ENCODE data around the gene DCANP1.

Gene DCANP1

DNA sequence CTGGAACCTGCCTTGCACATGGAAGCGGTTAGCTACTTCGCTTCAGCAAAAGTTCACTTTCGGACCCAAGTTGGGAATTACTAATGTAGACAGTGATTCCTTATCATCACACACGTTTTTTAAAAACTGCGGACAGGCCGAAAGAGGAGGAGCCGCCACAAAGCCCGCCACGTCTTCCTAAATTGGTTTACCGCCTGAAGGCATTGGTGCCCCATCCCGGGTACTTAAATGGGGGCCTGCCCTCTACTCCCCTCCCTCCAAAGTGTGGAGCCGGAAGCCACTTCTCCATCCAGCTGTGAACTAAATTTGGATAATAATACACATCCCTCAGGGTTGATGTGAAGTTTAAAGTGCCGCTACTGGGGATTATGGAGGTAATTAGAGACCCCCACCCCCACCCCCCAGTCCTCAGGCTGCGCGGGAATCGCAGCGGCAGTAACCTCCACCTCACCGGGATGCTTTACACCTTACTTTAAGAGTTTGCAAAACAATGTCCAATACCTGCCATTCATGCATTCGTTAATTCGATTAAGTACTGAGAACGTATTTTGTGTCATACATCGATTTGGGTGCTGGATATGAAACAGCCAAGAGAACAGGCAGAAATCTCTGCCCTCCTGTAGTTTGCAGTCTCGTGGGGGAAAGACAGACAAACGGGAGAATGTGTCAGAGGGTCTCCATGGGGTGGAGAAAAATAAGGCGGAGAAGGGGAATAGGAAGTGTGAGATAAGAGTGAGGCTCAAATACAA lies 47.2 kb downstream of the DCANP1 start:
- no peak for DNase-seq
- in situ Hi-C loops (cut with HindIII; ENCODE audit: low pct_ligation_motif_present, low pct_unique_long_range_greater_than_20kb, low sequenced_read_pairs) = no loop called here

DNA sequence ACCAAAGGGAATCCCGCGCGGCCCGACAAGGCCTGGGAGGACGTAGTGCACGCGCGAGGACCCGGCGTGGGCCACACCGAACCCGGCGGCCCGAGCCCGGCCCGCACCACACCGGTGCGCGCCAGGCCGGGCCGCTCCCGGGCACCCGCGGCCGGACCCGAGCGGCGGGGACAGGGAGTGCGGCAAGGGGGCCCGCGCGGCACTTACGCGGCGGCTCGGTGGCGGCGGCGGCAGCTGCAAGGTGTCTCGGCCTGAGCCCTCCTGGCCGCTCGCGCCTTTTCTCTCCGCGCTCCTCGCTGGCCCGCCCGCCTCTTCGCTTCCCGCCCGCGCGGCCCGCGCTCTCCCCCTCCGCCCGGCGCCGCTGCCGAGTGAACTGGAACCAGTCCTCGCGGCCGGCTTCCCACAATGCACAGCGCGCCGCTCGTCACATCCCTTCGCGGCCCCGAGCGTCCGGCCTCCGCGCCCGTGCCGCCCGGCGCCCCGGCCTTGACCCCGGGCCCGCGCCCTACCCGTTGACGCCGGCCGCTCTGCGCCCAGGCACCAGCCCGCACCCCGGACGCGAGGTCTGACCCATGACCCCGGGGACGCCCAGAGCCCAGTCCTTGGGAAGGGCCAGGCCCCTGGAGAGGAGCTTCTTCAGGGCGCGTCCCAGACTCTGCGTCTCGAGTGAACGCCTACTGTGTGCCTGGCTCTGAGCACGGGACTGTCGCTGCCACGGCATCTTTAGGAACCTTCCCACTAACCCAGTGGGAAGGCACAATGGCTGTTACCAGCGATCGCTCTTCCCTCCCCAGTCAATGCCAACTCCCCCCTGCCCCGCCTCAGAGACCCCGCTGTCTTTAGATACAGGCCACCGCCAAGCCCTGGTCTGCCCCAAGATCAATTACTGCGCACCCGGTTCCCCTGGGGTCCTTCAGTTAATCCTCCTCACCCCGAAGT lies 48.0 kb downstream of the DCANP1 start, which contains the start of gene MACROH2A1:
MACROH2A1 (minus strand) TSS at position 377 of the 939 bp plus-strand sequence. CDS start 10,138 bp downstream, outside the sequence.
- in situ Hi-C loops (cut with HindIII; ENCODE audit: low pct_ligation_motif_present, low pct_unique_long_range_greater_than_20kb, low sequenced_read_pairs) = no loop called here
- peak; percentile 84 for DNase-seq

DNA sequence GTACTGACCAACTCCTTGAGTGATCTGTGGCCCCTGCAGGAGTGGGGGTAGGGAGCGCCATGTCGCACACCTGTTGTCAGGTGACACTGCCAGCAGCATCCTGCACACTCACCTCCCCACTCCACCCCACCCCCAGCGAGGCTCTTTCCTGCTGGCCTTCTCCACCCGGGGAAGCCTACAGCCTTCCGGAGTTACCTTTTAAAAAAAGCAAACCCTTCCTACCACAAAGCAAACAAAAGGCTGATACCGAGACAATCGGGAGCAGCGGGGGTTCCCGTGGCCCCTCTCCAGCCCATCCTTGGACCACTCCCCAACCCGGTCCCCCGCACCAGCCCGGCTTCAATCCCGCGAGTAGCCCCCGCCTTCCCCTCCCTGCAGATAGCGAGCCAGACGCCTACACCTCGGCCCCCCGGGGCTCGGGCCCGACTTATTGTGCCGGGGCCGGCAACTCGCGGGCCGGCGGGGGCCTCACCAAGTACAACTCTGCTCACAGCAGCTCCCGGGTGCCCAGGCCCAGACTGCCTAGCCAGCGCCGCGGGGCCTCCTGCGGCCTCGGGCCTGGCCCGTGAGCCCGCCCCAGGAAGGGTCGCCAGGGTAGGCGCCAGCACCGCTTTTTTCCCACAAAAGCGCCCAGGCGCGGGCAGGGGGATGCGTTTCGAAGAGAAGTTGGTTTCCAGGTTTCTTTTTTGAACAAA lies 48.8 kb downstream of the DCANP1 start:
- peak; percentile 25 for DNase-seq
- in situ Hi-C loops (cut with HindIII; ENCODE audit: low pct_ligation_motif_present, low pct_unique_long_range_greater_than_20kb, low sequenced_read_pairs) = no loop called here

DNA sequence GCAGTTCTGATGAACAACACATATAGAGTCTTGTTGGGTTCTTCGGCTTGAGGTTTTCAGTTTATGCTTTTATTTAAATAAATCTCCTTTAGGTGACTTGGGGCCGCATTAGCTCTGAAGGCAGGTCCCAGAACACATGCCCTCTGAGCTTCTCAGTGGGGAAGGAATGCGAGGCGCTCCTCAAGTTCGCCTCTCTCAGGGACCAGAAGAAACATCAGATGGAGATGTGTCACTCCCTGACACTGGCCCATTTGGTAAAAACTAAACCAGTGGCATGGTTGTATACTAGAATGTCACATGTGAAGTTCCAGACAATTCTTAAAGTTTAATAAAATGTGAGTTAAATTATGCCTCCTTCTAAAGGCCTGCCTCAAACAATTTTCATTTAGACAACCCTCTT lies 50.1 kb downstream of the DCANP1 start:
- in situ Hi-C loops (cut with HindIII; ENCODE audit: low pct_ligation_motif_present, low pct_unique_long_range_greater_than_20kb, low sequenced_read_pairs) = no loop called here
- no peak for DNase-seq

DNA sequence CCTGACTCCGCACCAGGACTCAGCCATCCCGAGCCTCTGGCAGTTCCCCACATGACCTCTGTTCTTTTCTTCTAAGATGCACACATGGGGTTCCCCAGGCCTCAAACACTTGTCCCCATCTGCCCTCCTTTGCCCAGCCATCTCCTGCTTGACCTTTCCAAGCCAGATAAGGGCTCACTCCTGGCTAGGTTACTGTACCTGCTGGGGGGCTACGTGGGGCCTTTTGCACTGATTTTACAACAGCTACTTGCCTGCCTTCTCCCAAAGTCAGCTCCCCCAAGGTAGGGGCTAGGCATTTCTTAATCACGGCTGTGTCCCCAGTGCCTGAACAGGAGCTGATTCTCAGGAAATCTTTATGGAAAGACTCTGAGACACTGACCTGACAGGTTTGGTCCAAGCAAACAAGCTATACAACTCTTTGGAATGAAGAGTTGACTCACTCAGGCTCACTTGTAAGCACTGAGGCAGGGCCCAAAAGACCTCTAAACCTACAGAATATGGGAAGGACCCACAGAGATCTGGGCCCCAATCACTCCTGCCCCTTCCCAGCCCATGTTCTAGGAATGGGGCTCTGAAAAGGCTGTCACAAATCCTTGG lies 50.6 kb downstream of the DCANP1 start:
- in situ Hi-C loops (cut with HindIII; ENCODE audit: low pct_ligation_motif_present, low pct_unique_long_range_greater_than_20kb, low sequenced_read_pairs) = no loop called here
- no peak for DNase-seq

DNA sequence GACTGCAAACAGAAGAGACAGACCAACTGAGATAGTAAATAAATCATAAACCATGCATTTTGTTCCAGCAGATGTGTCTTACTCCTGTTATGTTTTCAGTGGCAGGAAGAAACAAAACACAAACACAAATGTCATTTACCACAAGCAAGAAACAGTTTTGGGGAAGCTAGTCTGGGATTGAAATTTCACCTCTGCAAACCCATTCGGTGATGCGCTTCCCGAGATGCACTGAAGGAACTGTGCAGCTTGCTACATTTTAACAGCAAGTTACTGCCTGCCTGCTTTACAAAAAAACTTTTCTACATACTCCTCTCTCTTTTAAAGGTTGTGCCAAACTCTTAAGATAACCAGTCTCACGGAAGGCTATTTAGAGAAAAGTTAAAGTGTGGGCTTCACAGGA lies 51.3 kb downstream of the DCANP1 start:
- in situ Hi-C loops (cut with HindIII; ENCODE audit: low pct_ligation_motif_present, low pct_unique_long_range_greater_than_20kb, low sequenced_read_pairs) = no loop called here
- no peak for DNase-seq

DNA sequence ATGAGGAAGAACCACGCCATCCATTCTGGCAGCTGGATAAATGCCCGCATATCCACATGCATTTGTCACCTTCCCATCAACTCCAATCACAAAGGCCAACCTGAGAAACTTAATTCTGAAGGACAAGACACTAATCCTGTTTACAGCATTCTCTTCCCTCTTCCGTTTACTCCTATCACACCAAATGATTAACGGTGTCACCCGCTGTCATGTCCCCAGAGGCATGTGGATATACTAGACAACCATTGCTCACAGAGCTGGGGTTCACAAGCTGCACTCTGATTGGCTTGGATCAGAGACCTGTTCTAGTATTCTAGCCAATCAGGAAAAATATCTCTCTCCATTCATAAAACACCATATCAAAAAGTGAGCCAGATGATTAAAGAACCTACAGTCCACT lies 51.7 kb downstream of the DCANP1 start:
- no peak for DNase-seq
- in situ Hi-C loops (cut with HindIII; ENCODE audit: low pct_ligation_motif_present, low pct_unique_long_range_greater_than_20kb, low sequenced_read_pairs) = no loop called here

All from ACHN (cell line).